Fibroblast of villous mesenchyme (primary cell): ENCODE results near the gene GCN1. TPM values are rescaled to one million over a fixed set of nuclear protein-coding genes. Genes with fewer than 3 reads are reported as not detected.

ENCODE experiments used
- DNase-seq: peaks from one replicate; pipeline ENCODE4 v3.0.0-alpha.2; 2010; ENCODE audit warnings: low read depth
- H3K4me3 ChIP-seq: 2 replicates; pipeline ENCODE4 v1.5.1; 2011; ENCODE audit warnings: low read depth, mild to moderate bottlenecking, low read length
- CTCF ChIP-seq: IDR thresholded peaks from 2 replicates; pipeline ENCODE4 v1.5.1; 2012; ENCODE audit warnings: low read depth, mild to moderate bottlenecking, low read length; ENCODE audit not compliant: insufficient read depth
- total RNA-seq: library from RNA; depleted of rRNA; stranded (reverse); fragments of >200 nt; gene quantifications from 2 replicates; pipeline ENCODE4 v1.2.3, GENCODE V29; 2012

Gene GCN1
- total RNA-seq, 1 donor: 210 TPM

- DNase-seq: no peak
- H3K4me3 ChIP-seq: no peak overlapping the region
- no peak for TF ChIP-seq CTCF
Observed at GRCh38 chr12:120175062-120175461, 19.5 kb downstream of the GCN1 start.

- no peak for DNase-seq
- TF ChIP-seq CTCF: no peak
- H3K4me3 ChIP-seq: no peak overlapping the region
Observed at GRCh38 chr12:120172053-120172452, 22.5 kb downstream of the GCN1 start.

- H3K4me3 ChIP-seq: no peak overlapping the region
- no peak for DNase-seq
- no peak for TF ChIP-seq CTCF
Observed at GRCh38 chr12:120170631-120171030, 23.9 kb downstream of the GCN1 start.

GRCh38 chr12:120169946-120170345, 24.6 kb downstream of the GCN1 start:
- TF ChIP-seq CTCF: no peak
- no peak for DNase-seq

GRCh38 chr12:120168337-120168736, 26.2 kb downstream of the GCN1 start:
- no peak overlapping the region for H3K4me3 ChIP-seq
- TF ChIP-seq CTCF: no peak
- DNase-seq: no peak

More at GRCh38 chr12:120169946-120170345, 24.6 kb downstream of the GCN1 start:
- H3K4me3 ChIP-seq: no peak overlapping the region

- no peak for TF ChIP-seq CTCF
- no peak overlapping the region for H3K4me3 ChIP-seq
- DNase-seq: peak; percentile 8
Observed at GRCh38 chr12:120167529-120168095, 26.9 kb downstream of the GCN1 start.

- no peak for DNase-seq
- no peak for TF ChIP-seq CTCF
- no peak overlapping the region for H3K4me3 ChIP-seq
Observed at GRCh38 chr12:120164293-120164692, 30.2 kb downstream of the GCN1 start.
